Prostate gland (tissue), 2 donors: ENCODE data around the gene KDM6A. TPM values are rescaled to one million over a fixed set of nuclear protein-coding genes. Genes with fewer than 3 reads are reported as not detected.

Experiments used
- DNase-seq: peaks from one replicate; pipeline ENCODE4 v3.0.0-alpha.2; 2019; ENCODE audit warnings: low spot score
- H3K27ac ChIP-seq, 2 donors: fragments of 200-600 bp; sonication (generic); 2 replicates each; pipeline ENCODE4 v1.5.1; 2017 to 2019
- H3K27me3 ChIP-seq: fragments of 200-600 bp; sonication (generic); replicated peaks from 2 replicates; pipeline ENCODE4 v1.5.1; 2019; ENCODE audit not compliant: insufficient read depth
- H3K36me3 ChIP-seq, 2 donors: fragments of 200-600 bp; sonication (generic); 1 replicate in 1 of 2; 2 replicates in 1 of 2; pipeline versions ENCODE4 v1.5.1 to v1.8.1; 2017 to 2019
- H3K4me1 ChIP-seq: fragments of 200-600 bp; sonication (generic); replicated peaks from 2 replicates; pipeline ENCODE4 v1.5.1; 2019
- H3K4me3 ChIP-seq, 2 donors: fragments of 200-600 bp; sonication (generic); 2 replicates each; pipeline ENCODE4 v1.5.1; 2017 to 2019
- H3K9me3 ChIP-seq: fragments of 200-600 bp; sonication (generic); 2 replicates; pipeline ENCODE4 v1.5.1; 2017
- CTCF ChIP-seq, 4 experiments: fragments of 200-600 bp in 2 of 4; fragments of 450-650 bp in 2 of 4; sonication (generic) in 2 of 4; IDR thresholded peaks; 1 replicate in 3 of 4; 2 replicates in 1 of 4; pipeline ENCODE4 v1.5.1; 2016 to 2019; ENCODE audit warnings: antibody characterized with exemption in 4 of 4, mild to moderate bottlenecking in 2 of 4, moderate library complexity in 2 of 4
- POLR2A ChIP-seq: fragments of 450-650 bp; IDR thresholded peaks from one replicate; pipeline ENCODE4 v1.6.1; 2016; ENCODE audit warnings: antibody characterized with exemption, mild to moderate bottlenecking
- POLR2AphosphoS5 ChIP-seq: sonication (generic); formaldehyde crosslinking; IDR thresholded peaks from one replicate; pipeline ENCODE4 v1.6.1; 2017; ENCODE audit warnings: antibody characterized with exemption
- WGBS: methylation state at CpG from one replicate; pipeline ENCODE4 v1.1.5; 2018; 5-methylcytosine and 5-hydroxymethylcytosine counted together
- intact Hi-C: fragments of 100-400 bp; cut with DNase I; formaldehyde crosslinking; loops from one replicate; pipeline ENCODE4 v1.14.2; 2022
- total RNA-seq, 2 donors: library from RNA; depleted of rRNA; stranded (reverse); fragments of >200 nt; gene quantifications; one replicate each; pipeline ENCODE4 v1.1.0, GENCODE V29; 2016

Gene KDM6A
- total RNA-seq, 2 donors from 2014 or later = 30.1 to 45.1 TPM

- no peaks in the 10 kb centered on the region for H3K36me3 ChIP-seq
- intact Hi-C loops = no loop called here
- DNase-seq = no peak
- H3K27ac ChIP-seq = no peak overlapping the region
- 86% methylated on average over 6 of the region's 6 CpGs for WGBS
- no peaks in the 10 kb centered on the region for H3K9me3 ChIP-seq
- no peak for TF ChIP-seq CTCF (IDR thresholded peaks at IDR 0.05)
- no peak for TF ChIP-seq POLR2AphosphoS5
- no peak for TF ChIP-seq POLR2A
- H3K4me3 ChIP-seq = no peak overlapping the region
- no peaks in the 10 kb centered on the region for H3K4me1 ChIP-seq
- H3K27me3 ChIP-seq = no peaks in the 10 kb centered on the region
Measured at GRCh38 chrX:44961817-44962607, 89.0 kb downstream of the KDM6A start.

GRCh38 chrX:44962944-44963343 is 90.0 kb downstream of the KDM6A start:
- no peaks in the 10 kb centered on the region for H3K36me3 ChIP-seq
- WGBS = 95% methylated on average over 5 of the region's 5 CpGs
- intact Hi-C loops = no loop called here
- H3K27ac ChIP-seq = no peak overlapping the region
- no peak for DNase-seq
- no peaks in the 10 kb centered on the region for H3K27me3 ChIP-seq
- H3K9me3 ChIP-seq = no peaks in the 10 kb centered on the region
- H3K4me3 ChIP-seq = no peak overlapping the region
- no peak for TF ChIP-seq CTCF (IDR thresholded peaks at IDR 0.05)
- no peak for TF ChIP-seq POLR2A
- no peak for TF ChIP-seq POLR2AphosphoS5
- H3K4me1 ChIP-seq = no peaks in the 10 kb centered on the region

- WGBS = 29% methylated on average over 1 of the region's 1 CpG
- no peaks in the 10 kb centered on the region for H3K4me1 ChIP-seq
- no peak overlapping the region for H3K4me3 ChIP-seq
- H3K9me3 ChIP-seq = no peaks in the 10 kb centered on the region
- no peak for DNase-seq
- no peaks in the 10 kb centered on the region for H3K36me3 ChIP-seq
- no peaks in the 10 kb centered on the region for H3K27me3 ChIP-seq
- H3K27ac ChIP-seq = no peak overlapping the region
- no peak for TF ChIP-seq CTCF (IDR thresholded peaks at IDR 0.05)
- peak; percentile 55 for TF ChIP-seq POLR2AphosphoS5
- intact Hi-C loops = no loop called here
Measured at GRCh38 chrX:44967221-44967620, 94.2 kb downstream of the KDM6A start.

- H3K27ac ChIP-seq = no peak overlapping the region
- H3K27me3 ChIP-seq = no peaks in the 10 kb centered on the region
- no peak for DNase-seq
- intact Hi-C loops = no loop called here
- no peak overlapping the region for H3K4me3 ChIP-seq
- no peaks in the 10 kb centered on the region for H3K9me3 ChIP-seq
- TF ChIP-seq POLR2A (no peak), POLR2AphosphoS5 (no peak), CTCF (IDR thresholded peaks at IDR 0.05) (no peak)
- H3K4me1 ChIP-seq = no peaks in the 10 kb centered on the region
- H3K36me3 ChIP-seq = no peaks in the 10 kb centered on the region
- WGBS = 52% methylated on average over 3 of the region's 3 CpGs
Measured at GRCh38 chrX:44970709-44971108, 97.7 kb downstream of the KDM6A start.

GRCh38 chrX:44971674-44972073 is 98.7 kb downstream of the KDM6A start:
- Histone ChIP-seq H3K9me3 (no peaks in the 10 kb centered on the region), H3K36me3 (no peaks in the 10 kb centered on the region), H3K4me1 (no peaks in the 10 kb centered on the region), H3K27ac (no peak overlapping the region), H3K27me3 (no peaks in the 10 kb centered on the region), H3K4me3 (no peak overlapping the region)
- intact Hi-C loops = no loop called here
- TF ChIP-seq CTCF (IDR thresholded peaks at IDR 0.05) = no peak
- TF ChIP-seq POLR2A = no peak
- no peak for TF ChIP-seq POLR2AphosphoS5
- DNase-seq = no peak
- 44% methylated on average over 8 of the region's 8 CpGs for WGBS
